Upper lobe of right lung (tissue), 1 donor: Measurements from ENCODE around the gene LAMC1. TPM values are rescaled to one million over a fixed set of nuclear protein-coding genes. Genes with fewer than 3 reads are reported as not detected.

ENCODE experiments used
- ATAC-seq: fragments of 200-7000 bp; cut with Tn5 transposase; one replicate; pipeline ENCODE4 v1.9.1; 2020; ENCODE audit warnings: mild to moderate bottlenecking, moderate library complexity
- DNase-seq: peaks from one replicate; pipeline ENCODE4 v3.0.0-alpha.2; 2020
- H3K27ac ChIP-seq: fragments of 200-600 bp; one replicate; pipeline ENCODE4 v1.8.0; 2022
- H3K27me3 ChIP-seq: fragments of 200-600 bp; one replicate; pipeline ENCODE4 v1.8.0; 2022; ENCODE audit warnings: mild to moderate bottlenecking
- H3K36me3 ChIP-seq: fragments of 200-600 bp; one replicate; pipeline ENCODE4 v1.8.0; 2022
- H3K4me1 ChIP-seq: fragments of 200-600 bp; one replicate; pipeline ENCODE4 v1.8.0; 2022
- H3K4me3 ChIP-seq: fragments of 200-600 bp; one replicate; pipeline ENCODE4 v1.8.0; 2022; ENCODE audit warnings: mild to moderate bottlenecking
- H3K9me3 ChIP-seq: fragments of 200-600 bp; one replicate; pipeline ENCODE4 v1.8.0; 2022
- intact Hi-C: fragments of 100-400 bp; cut with DNase I; formaldehyde crosslinking; loops from one replicate; pipeline ENCODE4 v1.11.0; 2022
- total RNA-seq: library from RNA; stranded (reverse); fragmentation: NEBNext Ultra II Directional; extraction: Animal tissue kit (Norgen Biotek cat#: 25700); gene quantifications from one replicate; pipeline ENCODE4 v1.2.1, GENCODE V29; 2021
- TF ChIP-seq, protein P1 (sequence below): fragments of 200-600 bp; IDR thresholded peaks from one replicate; pipeline ENCODE4 v1.8.0; 2022; ENCODE audit warnings: antibody characterized with exemption
- donor health status: DM: no; HTN: yes; CAD: no; lungs with severe emphysema.

LAMC1 gene
- total RNA-seq, 1 donor from 2014 or later = 120 TPM

DNA sequence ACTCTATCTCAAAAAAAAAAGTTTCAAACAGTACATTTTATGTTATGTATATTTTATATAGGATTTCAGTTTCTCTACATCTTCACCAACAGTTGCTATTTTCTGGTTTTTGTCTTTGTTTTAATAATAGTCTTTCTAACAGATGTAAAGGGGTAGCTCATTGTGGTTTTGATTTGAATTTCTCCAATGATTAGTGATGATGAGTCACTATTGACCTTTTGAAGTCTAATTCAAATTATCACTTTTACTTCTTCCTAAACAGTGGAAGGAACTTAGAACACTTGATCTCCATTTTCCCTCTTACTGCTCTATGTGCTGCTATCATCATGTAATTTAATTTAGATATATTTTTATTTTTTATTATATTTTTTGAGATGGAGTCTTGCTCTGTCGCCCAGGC is 38.6 kb upstream of the LAMC1 start:
- Histone ChIP-seq H3K9me3 (no peaks in the 10 kb centered on the region), H3K27ac (no peak overlapping the region), H3K4me3 (no peak overlapping the region), H3K27me3 (no peaks in the 10 kb centered on the region), H3K4me1 (no peaks in the 10 kb centered on the region), H3K36me3 (no peaks in the 10 kb centered on the region)
- intact Hi-C loops = no loop called here
- no peak for DNase-seq
- TF ChIP-seq, protein P1, sequence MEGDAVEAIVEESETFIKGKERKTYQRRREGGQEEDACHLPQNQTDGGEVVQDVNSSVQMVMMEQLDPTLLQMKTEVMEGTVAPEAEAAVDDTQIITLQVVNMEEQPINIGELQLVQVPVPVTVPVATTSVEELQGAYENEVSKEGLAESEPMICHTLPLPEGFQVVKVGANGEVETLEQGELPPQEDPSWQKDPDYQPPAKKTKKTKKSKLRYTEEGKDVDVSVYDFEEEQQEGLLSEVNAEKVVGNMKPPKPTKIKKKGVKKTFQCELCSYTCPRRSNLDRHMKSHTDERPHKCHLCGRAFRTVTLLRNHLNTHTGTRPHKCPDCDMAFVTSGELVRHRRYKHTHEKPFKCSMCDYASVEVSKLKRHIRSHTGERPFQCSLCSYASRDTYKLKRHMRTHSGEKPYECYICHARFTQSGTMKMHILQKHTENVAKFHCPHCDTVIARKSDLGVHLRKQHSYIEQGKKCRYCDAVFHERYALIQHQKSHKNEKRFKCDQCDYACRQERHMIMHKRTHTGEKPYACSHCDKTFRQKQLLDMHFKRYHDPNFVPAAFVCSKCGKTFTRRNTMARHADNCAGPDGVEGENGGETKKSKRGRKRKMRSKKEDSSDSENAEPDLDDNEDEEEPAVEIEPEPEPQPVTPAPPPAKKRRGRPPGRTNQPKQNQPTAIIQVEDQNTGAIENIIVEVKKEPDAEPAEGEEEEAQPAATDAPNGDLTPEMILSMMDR = no peak
- no peak for ATAC-seq

DNA sequence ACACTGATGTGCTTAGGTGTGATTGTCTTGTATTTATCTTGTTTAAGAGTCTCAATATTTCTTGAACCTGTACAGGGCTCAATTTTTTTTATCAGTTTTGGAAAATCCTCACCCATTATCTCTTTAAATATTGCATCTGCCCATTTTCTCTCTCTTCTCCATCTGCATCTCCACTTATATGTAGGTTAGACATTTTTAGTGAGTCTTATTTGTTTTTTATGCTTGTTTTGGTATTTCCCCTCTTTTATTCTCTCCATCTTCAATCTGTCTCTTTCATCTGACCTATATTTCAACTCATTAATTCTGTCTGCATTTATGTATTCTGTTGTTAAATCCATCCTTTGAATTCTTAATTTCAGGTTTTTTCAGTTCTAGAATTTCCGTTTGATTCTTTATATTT is 37.3 kb upstream of the LAMC1 start:
- Histone ChIP-seq H3K27ac (no peak overlapping the region), H3K4me1 (no peaks in the 10 kb centered on the region), H3K4me3 (no peak overlapping the region), H3K36me3 (no peaks in the 10 kb centered on the region), H3K27me3 (no peaks in the 10 kb centered on the region), H3K9me3 (no peaks in the 10 kb centered on the region)
- no peak for DNase-seq
- intact Hi-C loops = no loop called here
- TF ChIP-seq, protein P1 = no peak
- ATAC-seq = no peak

DNA sequence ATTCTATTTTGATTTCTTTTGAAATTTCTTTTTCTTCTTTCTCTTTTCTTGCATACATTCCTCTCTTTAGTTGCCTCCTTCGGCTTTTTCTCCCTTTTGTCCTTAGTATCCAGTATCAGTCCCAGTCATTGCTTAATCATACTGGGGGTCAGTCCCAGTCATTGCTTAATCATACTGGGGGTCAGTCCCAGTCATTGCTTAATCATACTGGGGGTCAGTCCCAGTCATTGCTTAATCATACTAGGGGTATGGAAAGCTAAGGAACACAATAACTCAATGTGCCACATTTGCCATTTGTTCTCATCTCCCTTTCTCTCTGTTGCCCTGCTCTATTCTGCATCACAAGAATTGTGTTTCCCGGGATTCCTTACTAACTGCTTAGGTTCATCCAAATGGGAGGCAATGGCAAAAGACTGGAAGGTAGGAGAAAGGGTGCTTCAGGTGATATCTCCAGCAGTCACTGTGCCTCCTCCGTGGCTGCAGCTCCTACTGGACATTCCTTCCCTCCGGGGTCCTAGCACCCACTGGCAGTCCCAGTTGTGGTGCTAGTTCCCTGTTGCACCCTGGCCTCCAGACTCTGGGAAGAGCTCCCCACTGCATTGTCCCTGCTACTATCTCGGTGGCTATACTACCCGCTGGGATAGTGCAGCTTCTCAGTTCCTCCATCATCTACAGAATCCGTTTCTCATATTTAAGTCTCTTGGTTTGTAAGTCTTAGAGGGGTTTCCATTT is 32.6 kb upstream of the LAMC1 start:
- no peaks in the 10 kb centered on the region for H3K4me1 ChIP-seq
- H3K9me3 ChIP-seq = no peaks in the 10 kb centered on the region
- no peak overlapping the region for H3K4me3 ChIP-seq
- TF ChIP-seq, protein P1 = no peak
- ATAC-seq (no peak), DNase-seq (no peak)
- H3K27ac ChIP-seq = no peak overlapping the region
- intact Hi-C loops = no loop called here
- H3K27me3 ChIP-seq = no peaks in the 10 kb centered on the region
- no peaks in the 10 kb centered on the region for H3K36me3 ChIP-seq

DNA sequence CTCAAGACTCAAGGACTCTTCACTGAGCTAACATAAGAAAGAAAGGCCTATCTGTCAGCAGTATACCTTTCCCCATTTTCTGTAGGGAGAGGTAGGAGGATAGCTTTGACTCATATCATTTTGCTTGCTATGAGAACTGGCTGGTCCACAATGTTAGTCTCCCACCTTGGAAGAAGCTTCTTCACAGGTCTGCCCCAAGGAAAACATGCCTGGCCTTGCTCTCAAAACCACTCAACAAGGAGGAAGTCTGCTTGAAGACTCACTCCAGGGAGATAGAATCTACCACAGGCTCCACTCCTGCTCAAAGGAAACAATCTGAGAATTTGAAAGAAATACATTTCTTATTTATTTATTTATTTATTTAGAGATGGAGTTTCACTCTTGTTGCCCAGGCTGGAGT is 29.5 kb upstream of the LAMC1 start:
- TF ChIP-seq, protein P1 = no peak
- Histone ChIP-seq H3K27me3 (no peaks in the 10 kb centered on the region), H3K4me1 (no peaks in the 10 kb centered on the region), H3K4me3 (no peak overlapping the region), H3K36me3 (no peaks in the 10 kb centered on the region), H3K9me3 (no peaks in the 10 kb centered on the region), H3K27ac (no peak overlapping the region)
- DNase-seq (no peak), ATAC-seq (no peak)
- intact Hi-C loops = no loop called here

DNA sequence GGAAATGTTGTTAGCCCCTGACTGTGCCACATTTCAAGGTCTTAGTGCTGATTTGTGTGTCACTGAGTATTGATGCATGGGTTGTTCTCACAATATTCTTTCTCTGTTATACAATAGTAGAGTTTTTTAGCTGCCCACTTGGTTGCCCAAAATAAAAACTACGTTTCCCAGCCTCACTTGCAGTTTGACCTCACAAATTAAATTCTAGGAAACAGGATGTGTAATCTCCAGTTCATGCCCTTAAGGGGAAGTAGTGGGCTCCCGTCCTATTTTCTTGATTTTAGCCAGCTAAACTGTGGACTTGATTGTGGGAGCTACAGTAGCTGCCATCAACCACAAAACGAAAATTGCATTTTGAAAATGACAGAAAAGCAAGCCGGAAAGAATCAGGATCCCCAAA is 27.3 kb upstream of the LAMC1 start:
- intact Hi-C loops = no loop called here
- Histone ChIP-seq H3K36me3 (no peaks in the 10 kb centered on the region), H3K9me3 (no peaks in the 10 kb centered on the region), H3K27me3 (no peaks in the 10 kb centered on the region), H3K4me1 (no peaks in the 10 kb centered on the region), H3K27ac (no peak overlapping the region), H3K4me3 (no peak overlapping the region)
- TF ChIP-seq, protein P1 = no peak
- ATAC-seq (peak; percentile 41), DNase-seq (no peak)

DNA sequence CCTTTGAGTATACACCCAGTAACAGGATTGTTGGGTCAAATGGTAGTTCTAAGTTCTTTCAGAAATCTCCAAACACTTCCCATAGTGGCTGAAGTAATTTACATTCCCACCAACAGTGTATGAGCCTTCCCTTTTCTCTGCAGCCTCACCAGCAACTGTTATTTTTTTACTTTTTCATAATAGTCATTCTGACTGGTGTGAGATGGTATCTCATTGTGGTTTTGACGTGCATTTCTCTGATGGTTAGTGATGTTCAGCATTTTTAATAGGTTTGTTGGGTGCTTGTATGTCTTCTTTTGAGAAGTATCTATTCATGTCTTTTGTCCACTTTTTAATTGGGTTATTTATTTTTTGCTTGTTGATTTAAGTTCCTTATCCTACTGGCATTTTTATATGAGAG is 26.4 kb upstream of the LAMC1 start:
- Histone ChIP-seq H3K4me1 (no peaks in the 10 kb centered on the region), H3K36me3 (no peaks in the 10 kb centered on the region), H3K27ac (no peak overlapping the region), H3K9me3 (no peaks in the 10 kb centered on the region), H3K4me3 (no peak overlapping the region), H3K27me3 (no peaks in the 10 kb centered on the region)
- intact Hi-C loops = no loop called here
- DNase-seq (no peak), ATAC-seq (no peak)
- TF ChIP-seq, protein P1 = no peak
